K562 (cell line): ENCODE results near the gene JADE2. TPM values are rescaled to one million over a fixed set of nuclear protein-coding genes. Genes with fewer than 3 reads are reported as not detected.

ENCODE experiments used
- CEBPB ChIP-seq: fragments of 450-650 bp; IDR thresholded peaks from 2 replicates; pipeline ENCODE4 v1.6.1; 2016; ENCODE audit warnings: missing genetic modification characterization, missing compliant biosample characterization
- CREB1 ChIP-seq, 2 experiments: sonication (generic) in 1 of 2; formaldehyde crosslinking in 1 of 2; IDR thresholded peaks; 2 replicates each; pipeline versions ENCODE4 v1.6.1 to v1.8.0; 2012 to 2022; ENCODE audit warnings: inconsistent platforms in 1 of 2, mild to moderate bottlenecking in 1 of 2, missing genetic modification reagents in 1 of 2, moderate library complexity in 1 of 2
- CREM ChIP-seq: IDR thresholded peaks from 2 replicates; pipeline ENCODE4 v1.6.1; 2014; ENCODE audit warnings: antibody characterized with exemption, low read depth
- DLX4 ChIP-seq: fragments of 250-450 bp; sonication (Bioruptor Pico); IDR thresholded peaks from 2 replicates; pipeline ENCODE4 v1.6.1; 2021; ENCODE audit warnings: mild to moderate bottlenecking
- DMBX1 ChIP-seq: fragments of 250-450 bp; sonication (Bioruptor Pico); IDR thresholded peaks from 2 replicates; pipeline ENCODE4 v1.8.0; 2022; ENCODE audit warnings: inconsistent platforms, mild to moderate bottlenecking, moderate library complexity, borderline replicate concordance
- HMGN3 ChIP-seq: IDR thresholded peaks from 2 replicates; pipeline ENCODE4 v1.6.1; 2011; ENCODE audit warnings: borderline replicate concordance, low read depth, mild to moderate bottlenecking, mixed read lengths, low read length; ENCODE audit not compliant: insufficient read length; ENCODE audit errors: extremely low read depth
- MIER1 ChIP-seq: fragments of 450-650 bp; IDR thresholded peaks from 2 replicates; pipeline ENCODE4 v1.6.1; 2016; ENCODE audit warnings: antibody characterized with exemption, mild to moderate bottlenecking, low read depth
- POLR2A ChIP-seq: fragments of 450-650 bp; conservative IDR thresholded peaks from 2 replicates; pipeline ENCODE4 v1.6.1; 2016
- SMAD1 ChIP-seq: fragments of 150-350 bp; IDR thresholded peaks from 2 replicates; pipeline ENCODE4 v1.6.1; 2014; ENCODE audit warnings: low read length, low read depth; ENCODE audit not compliant: partially characterized antibody
- TAF1 ChIP-seq: IDR thresholded peaks from 2 replicates; pipeline ENCODE4 v1.6.1; 2011; ENCODE audit warnings: mild to moderate bottlenecking, low read length, moderate library complexity; ENCODE audit not compliant: insufficient read depth, control insufficient read depth, severe bottlenecking; ENCODE audit errors: extremely low read depth
- TAL1 ChIP-seq: fragments of 450-650 bp; IDR thresholded peaks from 2 replicates; pipeline ENCODE4 v1.6.1; 2016; ENCODE audit warnings: mild to moderate bottlenecking
- TBP ChIP-seq: optimal IDR thresholded peaks from 2 replicates; pipeline ENCODE3; 2011; ENCODE audit warnings: low read depth, low read length, improper control_type of control experiment
- ZC3H11A ChIP-seq: IDR thresholded peaks from 2 replicates; pipeline ENCODE4 v1.6.1; 2012; ENCODE audit warnings: low read depth, low read length, improper control_type of control experiment
- ZNF140 ChIP-seq: fragments of 250-450 bp; sonication (Bioruptor Pico); IDR thresholded peaks from 2 replicates; pipeline ENCODE4 v1.8.0; 2021; ENCODE audit warnings: moderate library complexity, mild to moderate bottlenecking, inconsistent platforms
- ZNF354B ChIP-seq: fragments of 250-450 bp; sonication (Bioruptor Pico); IDR thresholded peaks from 2 replicates; pipeline ENCODE4 v1.4.0; 2020
- ZNF444 ChIP-seq: fragments of 250-450 bp; sonication (Bioruptor Pico); IDR thresholded peaks from 2 replicates; pipeline ENCODE4 v1.4.0; 2020; ENCODE audit warnings: mild to moderate bottlenecking, moderate library complexity
- ZNF696 ChIP-seq: fragments of 250-450 bp; sonication (Bioruptor Pico); conservative IDR thresholded peaks from 2 replicates; pipeline ENCODE4 v1.4.0; 2020; ENCODE audit warnings: mild to moderate bottlenecking, moderate library complexity
- polyA plus RNA-seq, 8 experiments: library from polyadenylated mRNA; depleted of rRNA in 4 of 8; stranded (reverse) in 5 of 8; unstranded in 3 of 8; fragments of >200 nt; fragmentation: Nextera tagmentation in 2 of 8; fragmentation: Illumina TruSeq in 1 of 8; extraction: Ambion mirVana in 2 of 8; extraction: Trizol in 1 of 8; gene quantifications; 2 replicates each; pipeline versions ENCODE4 v1.2.1 to v1.2.3, GENCODE V29; 2011 to 2014; ENCODE audit warnings: inconsistent platforms in 1 of 8, missing spikeins in 1 of 8
- total RNA-seq, 7 experiments: library from RNA; depleted of rRNA in 6 of 7; stranded (reverse); fragments of >200 nt in 6 of 7; fragmentation: Illumina TruSeq in 2 of 7; extraction: Trizol in 2 of 7; gene quantifications; 2 replicates each; pipeline versions ENCODE4 v1.2.1 to v1.2.3, GENCODE V29; 2011 to 2021; ENCODE audit warnings: low replicate concordance in 1 of 7
- TF ChIP-seq, protein P1 (sequence below): sonication (generic); formaldehyde crosslinking; IDR thresholded peaks from 2 replicates; pipeline ENCODE4 v1.9.0; 2022; ENCODE audit warnings: mild to moderate bottlenecking, missing genetic modification reagents
- TF ChIP-seq, protein P2 (sequence below), 2 experiments: fragments of 450-650 bp in 1 of 2; sonication (generic) in 1 of 2; formaldehyde crosslinking in 1 of 2; IDR thresholded peaks in 1 of 2; conservative IDR thresholded peaks in 1 of 2; 2 replicates each; pipeline versions ENCODE4 v1.6.1 to v1.8.1; 2016 to 2023; ENCODE audit warnings: mild to moderate bottlenecking in 2 of 2, moderate library complexity in 2 of 2, inconsistent platforms in 1 of 2, missing genetic modification reagents in 1 of 2
- TF ChIP-seq, protein P3 (sequence below): fragments of 450-650 bp; formaldehyde crosslinking; conservative IDR thresholded peaks from 2 replicates; pipeline ENCODE4 v1.4.0; 2022; ENCODE audit warnings: mild to moderate bottlenecking, missing genetic modification characterization
- TF ChIP-seq, protein P4 (sequence below): sonication (generic); formaldehyde crosslinking; IDR thresholded peaks from 2 replicates; pipeline ENCODE4 v1.9.0; 2022; ENCODE audit warnings: mild to moderate bottlenecking, missing genetic modification reagents

Gene JADE2
- total and polyA plus RNA-seq, 9 of the 15 experiments (the other 6 are each of a cell fraction or from before 2014, with no cell fraction given): 0.50 to 23.3 (median 9.1) TPM

DNA sequence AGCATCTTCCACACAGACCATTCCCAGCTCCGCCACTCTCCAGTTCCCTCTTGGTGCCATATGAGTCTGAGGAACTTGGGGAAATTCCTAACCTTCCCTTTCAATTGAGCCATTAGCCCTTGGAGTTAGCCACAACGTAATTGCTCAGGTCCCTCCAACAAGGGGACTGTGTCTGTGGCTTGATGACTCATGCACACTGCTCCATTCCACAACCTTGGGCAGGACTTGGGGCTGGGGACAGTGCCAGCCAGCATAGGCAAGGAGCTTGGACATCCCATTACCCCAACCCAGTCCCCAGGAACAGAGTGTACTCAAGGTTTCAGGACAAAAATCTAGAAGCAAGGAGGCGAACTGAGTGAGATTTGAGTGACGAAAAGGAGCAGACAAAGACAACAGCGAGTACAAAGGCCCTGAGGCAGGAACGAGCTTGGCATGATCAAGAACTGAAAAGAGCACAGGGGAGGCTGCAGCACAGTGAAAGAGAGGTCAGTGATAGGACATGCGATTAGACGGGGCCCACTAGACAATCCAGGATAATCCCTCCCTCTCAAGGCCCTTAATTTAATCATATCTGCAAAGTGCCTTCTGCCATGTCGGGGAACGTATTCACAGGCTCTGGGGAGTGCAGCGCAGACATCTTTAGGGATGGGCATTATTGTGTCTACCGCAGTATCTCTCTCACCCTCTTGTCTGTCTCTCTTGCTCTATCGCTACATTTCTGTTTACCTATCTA is 16.0 kb upstream of the JADE2 start (continued):
- TF ChIP-seq, protein P1, sequence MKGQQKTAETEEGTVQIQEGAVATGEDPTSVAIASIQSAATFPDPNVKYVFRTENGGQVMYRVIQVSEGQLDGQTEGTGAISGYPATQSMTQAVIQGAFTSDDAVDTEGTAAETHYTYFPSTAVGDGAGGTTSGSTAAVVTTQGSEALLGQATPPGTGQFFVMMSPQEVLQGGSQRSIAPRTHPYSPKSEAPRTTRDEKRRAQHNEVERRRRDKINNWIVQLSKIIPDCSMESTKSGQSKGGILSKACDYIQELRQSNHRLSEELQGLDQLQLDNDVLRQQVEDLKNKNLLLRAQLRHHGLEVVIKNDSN (CRISPR knock-in tag): no peak
- TF ChIP-seq ZC3H11A (no peak), TAL1 (no peak), TBP (no peak), ZNF444 (CRISPR knock-in tag) (no peak), CREM (peak; percentile 29; the same call in 1 of the 2 replicates), DMBX1 (CRISPR knock-in tag) (no peak), HMGN3 (no peak), ZNF696 (CRISPR knock-in tag) (no peak), SMAD1 (no peak), ZNF140 (CRISPR knock-in tag) (no peak), DLX4 (no peak), MIER1 (no peak), CREB1 (IDR thresholded peaks at IDR 0.05) (no peak), CREB1 (CRISPR knock-in tag; IDR thresholded peaks at IDR 0.05) (no peak), TAF1 (no peak), POLR2A (no peak), CEBPB (no peak), ZNF354B (CRISPR knock-in tag) (no peak)
- TF ChIP-seq, protein P2, sequence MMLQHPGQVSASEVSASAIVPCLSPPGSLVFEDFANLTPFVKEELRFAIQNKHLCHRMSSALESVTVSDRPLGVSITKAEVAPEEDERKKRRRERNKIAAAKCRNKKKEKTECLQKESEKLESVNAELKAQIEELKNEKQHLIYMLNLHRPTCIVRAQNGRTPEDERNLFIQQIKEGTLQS (IDR thresholded peaks at IDR 0.05): peak; percentile 85
- TF ChIP-seq, protein P2 (CRISPR knock-in tag; conservative IDR thresholded peaks at IDR 0.05): no peak
- TF ChIP-seq, protein P3, sequence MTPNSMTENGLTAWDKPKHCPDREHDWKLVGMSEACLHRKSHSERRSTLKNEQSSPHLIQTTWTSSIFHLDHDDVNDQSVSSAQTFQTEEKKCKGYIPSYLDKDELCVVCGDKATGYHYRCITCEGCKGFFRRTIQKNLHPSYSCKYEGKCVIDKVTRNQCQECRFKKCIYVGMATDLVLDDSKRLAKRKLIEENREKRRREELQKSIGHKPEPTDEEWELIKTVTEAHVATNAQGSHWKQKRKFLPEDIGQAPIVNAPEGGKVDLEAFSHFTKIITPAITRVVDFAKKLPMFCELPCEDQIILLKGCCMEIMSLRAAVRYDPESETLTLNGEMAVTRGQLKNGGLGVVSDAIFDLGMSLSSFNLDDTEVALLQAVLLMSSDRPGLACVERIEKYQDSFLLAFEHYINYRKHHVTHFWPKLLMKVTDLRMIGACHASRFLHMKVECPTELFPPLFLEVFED: no peak
- TF ChIP-seq, protein P4, sequence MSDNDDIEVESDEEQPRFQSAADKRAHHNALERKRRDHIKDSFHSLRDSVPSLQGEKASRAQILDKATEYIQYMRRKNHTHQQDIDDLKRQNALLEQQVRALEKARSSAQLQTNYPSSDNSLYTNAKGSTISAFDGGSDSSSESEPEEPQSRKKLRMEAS (CRISPR knock-in tag): no peak
